GM13976 (cell line): Measurements from ENCODE around the gene FAU.

Experiments
- DNase-seq: peaks from one replicate; pipeline ENCODE4 v3.0.0; 2012; ENCODE audit warnings: low spot score
- in situ Hi-C: fragments of 300-500 bp; cut with MboI; formaldehyde crosslinking; loops from one replicate; pipeline ENCODE4 v1.12.0; 2022; ENCODE audit warnings: low sequenced_read_pairs, mixed read lengths, inconsistent platforms; ENCODE audit not compliant: unreplicated experiment
- TF ChIP-seq, protein P1 (sequence below): IDR thresholded peaks from 2 replicates; pipeline ENCODE4 v1.5.1; 2012; ENCODE audit warnings: borderline replicate concordance, mild to moderate bottlenecking; ENCODE audit not compliant: insufficient read depth; ENCODE audit errors: extremely low read depth, missing control alignments, control extremely low read depth

FAU gene

DNA sequence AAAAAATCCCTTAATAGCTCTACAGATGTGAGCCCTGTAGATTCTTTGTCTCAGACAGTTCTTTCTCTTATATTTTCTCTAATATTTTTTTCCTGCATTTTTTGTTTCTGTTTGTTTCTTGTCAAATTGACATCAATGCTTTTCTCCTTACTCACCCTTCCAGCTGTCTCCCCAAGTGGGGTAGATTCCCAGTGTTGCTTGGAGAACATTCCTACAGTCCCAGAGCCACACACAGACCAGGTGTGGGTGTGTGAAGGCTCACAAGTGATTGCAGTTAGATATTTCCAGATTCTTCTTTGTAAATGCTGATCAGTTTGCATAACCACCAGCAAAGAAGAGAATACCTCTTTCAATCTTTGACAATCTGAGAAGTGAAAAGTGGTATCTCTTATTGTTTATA, 18.5 kb downstream of the FAU start:
- DNase-seq, result no peak
- TF ChIP-seq, protein P1, sequence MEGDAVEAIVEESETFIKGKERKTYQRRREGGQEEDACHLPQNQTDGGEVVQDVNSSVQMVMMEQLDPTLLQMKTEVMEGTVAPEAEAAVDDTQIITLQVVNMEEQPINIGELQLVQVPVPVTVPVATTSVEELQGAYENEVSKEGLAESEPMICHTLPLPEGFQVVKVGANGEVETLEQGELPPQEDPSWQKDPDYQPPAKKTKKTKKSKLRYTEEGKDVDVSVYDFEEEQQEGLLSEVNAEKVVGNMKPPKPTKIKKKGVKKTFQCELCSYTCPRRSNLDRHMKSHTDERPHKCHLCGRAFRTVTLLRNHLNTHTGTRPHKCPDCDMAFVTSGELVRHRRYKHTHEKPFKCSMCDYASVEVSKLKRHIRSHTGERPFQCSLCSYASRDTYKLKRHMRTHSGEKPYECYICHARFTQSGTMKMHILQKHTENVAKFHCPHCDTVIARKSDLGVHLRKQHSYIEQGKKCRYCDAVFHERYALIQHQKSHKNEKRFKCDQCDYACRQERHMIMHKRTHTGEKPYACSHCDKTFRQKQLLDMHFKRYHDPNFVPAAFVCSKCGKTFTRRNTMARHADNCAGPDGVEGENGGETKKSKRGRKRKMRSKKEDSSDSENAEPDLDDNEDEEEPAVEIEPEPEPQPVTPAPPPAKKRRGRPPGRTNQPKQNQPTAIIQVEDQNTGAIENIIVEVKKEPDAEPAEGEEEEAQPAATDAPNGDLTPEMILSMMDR, result no peak
- in situ Hi-C loops, result no loop called here

DNA sequence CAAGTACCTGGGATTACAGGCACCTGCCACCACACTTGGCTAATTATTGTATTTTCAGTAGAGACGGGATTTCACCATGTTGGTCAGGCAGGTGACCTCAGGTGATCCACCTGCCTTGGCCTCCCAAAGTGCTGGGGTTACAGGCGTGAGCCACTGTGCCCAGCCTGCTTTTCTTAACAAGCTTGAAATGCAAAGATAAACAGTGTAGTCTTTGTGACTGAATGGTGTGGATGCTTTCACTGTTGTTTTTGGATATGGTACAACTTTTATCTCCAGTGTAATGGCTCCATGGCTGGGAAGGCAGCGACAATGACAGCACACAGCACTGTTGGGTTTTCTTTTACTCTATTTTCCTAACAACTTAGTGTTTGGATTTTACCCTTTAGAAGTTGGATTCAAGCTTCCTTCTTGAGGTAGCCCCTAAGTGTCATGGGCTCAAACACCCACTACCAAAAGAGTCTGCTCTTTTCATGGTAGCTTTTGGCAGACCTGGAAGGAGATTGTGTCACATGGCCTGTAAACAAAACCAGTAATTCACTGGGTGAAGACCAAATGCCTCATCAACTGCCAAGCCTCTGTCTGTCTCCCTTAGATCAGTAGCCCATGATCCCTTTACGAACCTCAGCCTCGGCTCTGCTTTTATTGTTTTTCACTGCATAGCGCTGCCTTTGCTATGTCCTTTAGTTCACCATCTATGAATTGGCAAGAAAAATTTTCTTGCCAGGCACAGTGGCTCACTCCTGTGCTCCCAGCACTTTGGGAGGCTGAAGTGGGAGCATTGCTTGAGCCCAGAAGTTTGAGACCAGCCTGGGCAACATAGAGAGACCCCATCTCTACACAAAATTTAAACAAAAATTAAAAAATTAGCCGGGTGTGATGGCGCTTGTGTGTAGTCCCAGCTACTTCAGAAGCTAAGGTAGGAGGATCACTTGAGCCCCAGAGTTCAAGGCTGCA, 19.5 kb downstream of the FAU start:
- DNase-seq, result no peak
- in situ Hi-C loops, result no loop called here
- TF ChIP-seq, protein P1, result no peak

DNA sequence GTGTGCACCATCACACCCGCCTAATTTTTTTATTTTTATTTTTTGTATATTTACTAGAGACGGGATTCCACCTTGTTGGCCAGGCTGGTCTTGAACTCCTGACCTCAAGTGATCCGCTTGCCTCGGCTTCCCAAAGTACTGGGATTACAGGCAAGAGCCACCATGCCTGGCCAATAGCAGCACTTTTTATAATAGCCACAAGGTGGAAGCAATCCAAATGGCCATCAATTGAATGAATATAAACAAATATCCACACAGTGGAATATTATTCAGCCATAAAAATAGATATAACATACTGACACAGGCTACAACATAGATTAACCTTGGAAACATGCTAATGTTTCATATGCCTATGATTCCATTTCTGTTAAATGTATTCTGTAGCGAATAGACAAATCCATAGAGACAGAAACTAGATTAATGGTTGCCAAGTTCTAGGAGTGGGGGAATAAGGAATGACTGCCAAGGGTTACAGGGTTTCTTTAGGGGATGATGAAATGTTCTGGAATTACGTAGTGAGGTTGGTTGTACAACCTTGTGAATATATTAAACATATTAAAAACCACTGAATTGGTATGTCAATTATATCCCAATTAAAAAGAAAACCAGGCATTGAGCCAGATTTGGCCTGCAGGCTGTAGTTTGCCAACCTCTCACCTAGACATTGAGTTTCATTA, 21.1 kb downstream of the FAU start:
- TF ChIP-seq, protein P1, result no peak
- no peak for DNase-seq
- in situ Hi-C loops, result no loop called here

DNA sequence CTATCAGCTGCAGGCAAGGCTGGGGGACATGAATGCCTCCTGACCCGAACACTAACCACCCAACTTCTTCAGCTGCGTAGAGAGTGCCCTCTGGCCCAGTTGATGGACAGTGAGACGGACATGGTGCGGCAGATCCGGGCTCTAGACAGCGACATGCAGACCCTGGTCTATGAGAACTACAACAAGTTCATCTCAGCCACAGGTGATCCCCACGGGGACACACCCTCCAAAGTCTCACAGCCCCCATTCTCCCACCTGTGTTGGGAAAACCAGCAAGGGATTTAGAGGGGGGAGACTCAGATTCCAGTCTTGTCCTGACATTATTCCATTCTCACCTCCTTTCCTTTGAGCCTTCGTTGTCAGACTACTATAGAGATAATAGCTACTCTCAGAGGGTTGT, 25.0 kb downstream of the FAU start:
- in situ Hi-C loops, result no loop called here
- TF ChIP-seq, protein P1, result no peak
- no peak for DNase-seq

DNA sequence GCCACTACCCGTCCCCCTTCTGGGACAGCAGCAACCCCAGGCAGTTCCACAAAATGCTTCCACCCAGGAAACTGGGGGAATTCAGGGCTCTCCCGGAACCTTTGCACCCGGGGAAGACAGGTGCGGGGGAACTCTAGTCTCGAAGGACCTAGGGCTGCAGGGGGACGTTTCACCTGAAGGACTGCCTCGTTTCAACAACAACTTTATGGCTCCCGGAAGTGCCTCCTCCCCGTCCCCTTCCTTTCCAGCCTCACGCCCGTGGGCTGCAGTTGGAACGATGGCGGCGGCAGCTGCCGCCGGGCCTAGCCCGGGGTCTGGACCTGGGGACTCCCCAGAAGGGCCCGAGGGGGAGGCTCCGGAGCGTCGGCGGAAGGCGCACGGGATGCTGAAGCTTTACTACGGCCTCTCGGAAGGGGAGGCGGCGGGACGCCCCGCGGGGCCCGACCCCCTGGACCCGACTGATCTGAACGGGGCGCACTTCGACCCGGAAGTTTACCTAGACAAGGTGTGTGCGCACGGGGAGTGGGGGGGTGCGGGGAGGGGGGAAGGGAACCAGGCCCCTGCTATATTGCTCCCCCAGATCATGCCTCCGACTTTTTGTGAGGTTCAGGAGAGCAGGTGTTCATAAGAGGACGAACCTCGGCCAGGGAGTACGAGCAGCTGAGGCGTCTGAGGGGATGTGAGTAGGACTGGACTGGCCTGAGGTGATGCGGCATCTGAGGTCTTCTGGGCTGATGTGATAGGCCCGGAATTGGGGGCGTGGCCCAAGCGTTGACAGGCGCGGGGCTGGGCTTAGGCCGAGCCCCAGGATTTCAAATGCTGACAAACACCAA, 25.7 kb downstream of the FAU start, which contains the start of gene VPS51:
VPS51 (plus strand) TSS at position 241 of the 833 bp plus-strand sequence; CDS start at position 278, 37 bp downstream.
- in situ Hi-C loops, result no loop called here
- TF ChIP-seq, protein P1, result no peak
- peak; percentile 94 for DNase-seq

DNA sequence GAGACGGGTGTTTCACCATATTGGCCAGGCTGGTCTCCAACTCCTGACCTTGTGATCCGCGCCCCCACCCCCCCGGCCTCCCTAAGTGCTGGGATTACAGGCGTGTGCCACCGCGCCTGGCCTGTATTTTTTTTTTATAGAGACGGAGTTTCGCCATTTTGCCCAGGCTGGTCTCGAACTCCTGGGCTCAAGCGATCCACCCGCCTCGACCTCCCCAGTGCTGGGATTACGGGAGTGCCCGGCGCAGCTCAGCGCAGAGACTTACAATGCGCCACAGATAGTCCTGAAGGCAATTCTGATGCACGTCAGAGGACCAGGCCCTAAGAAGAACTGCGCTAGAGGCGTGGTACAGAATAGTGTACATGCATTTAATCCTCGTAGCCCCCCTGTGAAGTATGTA, 26.5 kb downstream of the FAU start:
- TF ChIP-seq, protein P1, result no peak
- in situ Hi-C loops, result no loop called here

More for the DNA sequence above, 26.5 kb downstream of the FAU start:
- no peak for DNase-seq
